DOHH2 (cell line): ENCODE measurements around the gene EPB41L2.

Source experiments
- EZH2phosphoT487 ChIP-seq: fragments of 200-600 bp; sonication (generic); IDR thresholded peaks from 2 replicates; pipeline ENCODE4 v1.6.1; 2017; ENCODE audit warnings: borderline replicate concordance, mild to moderate bottlenecking, antibody characterized with exemption, low read length, moderate library complexity, mixed read lengths
- TF ChIP-seq, protein P1 (sequence below): fragments of 200-600 bp; sonication (generic); IDR thresholded peaks from one replicate; pipeline ENCODE4 v1.5.1; 2014; ENCODE audit warnings: antibody characterized with exemption, mild to moderate bottlenecking, low read depth, low read length; ENCODE audit not compliant: poor library complexity, severe bottlenecking

DNA sequence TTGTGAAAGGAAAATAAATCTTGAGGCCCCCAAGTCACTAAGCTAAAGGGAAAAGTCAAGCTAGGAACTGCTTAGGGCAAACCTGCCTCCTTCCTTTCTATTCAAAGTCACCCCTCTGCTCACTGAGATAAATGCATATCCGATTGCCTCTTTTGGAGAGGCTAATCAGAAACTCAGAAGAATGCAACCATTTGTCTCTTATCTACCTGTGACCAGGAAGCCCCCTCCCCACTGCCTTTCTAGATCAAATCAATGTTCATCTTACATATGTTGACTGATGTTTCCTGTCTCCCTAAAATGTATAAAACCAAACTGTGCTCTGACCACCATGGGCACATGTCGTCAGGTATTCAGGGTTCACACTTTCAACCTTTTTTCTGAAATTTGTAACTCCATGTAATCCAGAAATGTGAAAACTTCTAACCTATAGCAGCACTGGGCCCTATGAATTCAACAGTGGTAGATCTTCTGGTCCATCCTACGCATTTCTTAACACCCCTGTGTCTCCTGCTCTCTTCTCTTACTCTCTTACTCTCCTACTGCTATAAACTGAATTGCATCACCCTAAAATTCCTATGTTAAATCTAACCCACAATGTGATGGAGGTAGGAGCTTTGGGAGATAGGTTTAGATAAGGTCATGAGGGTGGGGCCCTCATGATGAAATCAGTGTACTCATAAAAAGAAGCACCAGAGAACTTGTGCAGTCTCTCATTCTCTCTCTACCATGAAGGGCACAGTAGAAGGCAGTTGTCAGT is 89.3 kb downstream of the EPB41L2 start:
- TF ChIP-seq, protein P1, sequence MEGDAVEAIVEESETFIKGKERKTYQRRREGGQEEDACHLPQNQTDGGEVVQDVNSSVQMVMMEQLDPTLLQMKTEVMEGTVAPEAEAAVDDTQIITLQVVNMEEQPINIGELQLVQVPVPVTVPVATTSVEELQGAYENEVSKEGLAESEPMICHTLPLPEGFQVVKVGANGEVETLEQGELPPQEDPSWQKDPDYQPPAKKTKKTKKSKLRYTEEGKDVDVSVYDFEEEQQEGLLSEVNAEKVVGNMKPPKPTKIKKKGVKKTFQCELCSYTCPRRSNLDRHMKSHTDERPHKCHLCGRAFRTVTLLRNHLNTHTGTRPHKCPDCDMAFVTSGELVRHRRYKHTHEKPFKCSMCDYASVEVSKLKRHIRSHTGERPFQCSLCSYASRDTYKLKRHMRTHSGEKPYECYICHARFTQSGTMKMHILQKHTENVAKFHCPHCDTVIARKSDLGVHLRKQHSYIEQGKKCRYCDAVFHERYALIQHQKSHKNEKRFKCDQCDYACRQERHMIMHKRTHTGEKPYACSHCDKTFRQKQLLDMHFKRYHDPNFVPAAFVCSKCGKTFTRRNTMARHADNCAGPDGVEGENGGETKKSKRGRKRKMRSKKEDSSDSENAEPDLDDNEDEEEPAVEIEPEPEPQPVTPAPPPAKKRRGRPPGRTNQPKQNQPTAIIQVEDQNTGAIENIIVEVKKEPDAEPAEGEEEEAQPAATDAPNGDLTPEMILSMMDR, result no peak
- no peak for TF ChIP-seq EZH2phosphoT487
